Measurements from ENCODE around the gene ADAM15.

ADAM15 gene

DNA sequence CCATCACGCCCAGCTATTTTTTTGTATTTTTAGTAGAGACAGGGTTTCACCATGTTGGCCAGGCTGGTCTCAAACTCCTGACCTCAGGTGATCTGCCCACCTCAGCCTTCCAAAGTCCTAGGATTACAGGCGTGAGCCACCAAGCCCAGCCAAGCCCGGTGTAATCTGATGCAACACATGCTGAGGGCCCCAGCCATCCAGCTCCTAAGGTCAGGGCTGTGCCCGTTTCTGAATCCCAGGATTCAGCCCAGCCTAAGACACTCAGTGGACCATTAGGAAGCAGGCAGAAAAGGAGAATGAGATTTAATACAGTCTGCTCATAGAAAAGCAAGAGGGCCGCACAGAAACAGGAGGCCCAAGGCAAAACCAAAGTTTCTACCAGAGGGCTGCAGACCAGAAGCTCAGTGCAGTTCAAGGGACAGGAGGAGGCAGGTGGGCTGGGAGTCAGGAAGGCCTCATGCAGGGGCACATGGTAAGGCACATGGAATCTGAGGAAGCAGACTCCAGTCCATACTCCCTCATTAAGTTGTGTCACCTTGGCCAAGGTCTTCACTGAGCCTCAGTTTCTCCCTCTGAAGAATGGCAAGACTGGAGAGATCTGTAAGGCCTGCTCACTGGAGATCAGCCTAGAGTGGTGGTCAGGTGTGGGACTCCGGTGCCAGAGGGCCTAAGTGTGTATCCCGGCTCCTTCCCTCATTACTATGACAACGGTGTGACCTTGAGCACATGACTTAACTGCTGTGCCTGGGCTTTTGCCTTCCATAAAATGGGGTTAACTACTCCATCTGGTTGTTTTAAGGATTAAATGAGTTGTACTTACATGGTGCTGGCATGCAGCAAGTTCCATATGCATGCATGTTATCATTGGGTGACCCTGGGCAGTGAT, 2.4 kb upstream of the ADAM15 start:
- TF ChIP-seq, protein P1, sequence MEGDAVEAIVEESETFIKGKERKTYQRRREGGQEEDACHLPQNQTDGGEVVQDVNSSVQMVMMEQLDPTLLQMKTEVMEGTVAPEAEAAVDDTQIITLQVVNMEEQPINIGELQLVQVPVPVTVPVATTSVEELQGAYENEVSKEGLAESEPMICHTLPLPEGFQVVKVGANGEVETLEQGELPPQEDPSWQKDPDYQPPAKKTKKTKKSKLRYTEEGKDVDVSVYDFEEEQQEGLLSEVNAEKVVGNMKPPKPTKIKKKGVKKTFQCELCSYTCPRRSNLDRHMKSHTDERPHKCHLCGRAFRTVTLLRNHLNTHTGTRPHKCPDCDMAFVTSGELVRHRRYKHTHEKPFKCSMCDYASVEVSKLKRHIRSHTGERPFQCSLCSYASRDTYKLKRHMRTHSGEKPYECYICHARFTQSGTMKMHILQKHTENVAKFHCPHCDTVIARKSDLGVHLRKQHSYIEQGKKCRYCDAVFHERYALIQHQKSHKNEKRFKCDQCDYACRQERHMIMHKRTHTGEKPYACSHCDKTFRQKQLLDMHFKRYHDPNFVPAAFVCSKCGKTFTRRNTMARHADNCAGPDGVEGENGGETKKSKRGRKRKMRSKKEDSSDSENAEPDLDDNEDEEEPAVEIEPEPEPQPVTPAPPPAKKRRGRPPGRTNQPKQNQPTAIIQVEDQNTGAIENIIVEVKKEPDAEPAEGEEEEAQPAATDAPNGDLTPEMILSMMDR (IDR thresholded peaks at IDR 0.05): no peak
- Histone ChIP-seq H3K4me3 (ENCODE audit: low read depth, low read length) (no peak overlapping the region), H3K79me2 (no peaks in the 10 kb centered on the region), H3K27ac (no peak overlapping the region), H3K4me2 (ENCODE audit: low read length) (no peak overlapping the region), H3K9ac (no peak overlapping the region), H3K9me3 (ENCODE audit: control insufficient read depth, low read length) (no peaks in the 10 kb centered on the region), H3K36me3 (ENCODE audit: control insufficient read depth, insufficient read depth, low read length) (no peaks in the 10 kb centered on the region), H2AFZ (no peak overlapping the region), H3K27me3 (ENCODE audit: control insufficient read depth, insufficient read depth, low read length) (no peaks in the 10 kb centered on the region), H3K4me1 (no peaks in the 10 kb centered on the region)

DNA sequence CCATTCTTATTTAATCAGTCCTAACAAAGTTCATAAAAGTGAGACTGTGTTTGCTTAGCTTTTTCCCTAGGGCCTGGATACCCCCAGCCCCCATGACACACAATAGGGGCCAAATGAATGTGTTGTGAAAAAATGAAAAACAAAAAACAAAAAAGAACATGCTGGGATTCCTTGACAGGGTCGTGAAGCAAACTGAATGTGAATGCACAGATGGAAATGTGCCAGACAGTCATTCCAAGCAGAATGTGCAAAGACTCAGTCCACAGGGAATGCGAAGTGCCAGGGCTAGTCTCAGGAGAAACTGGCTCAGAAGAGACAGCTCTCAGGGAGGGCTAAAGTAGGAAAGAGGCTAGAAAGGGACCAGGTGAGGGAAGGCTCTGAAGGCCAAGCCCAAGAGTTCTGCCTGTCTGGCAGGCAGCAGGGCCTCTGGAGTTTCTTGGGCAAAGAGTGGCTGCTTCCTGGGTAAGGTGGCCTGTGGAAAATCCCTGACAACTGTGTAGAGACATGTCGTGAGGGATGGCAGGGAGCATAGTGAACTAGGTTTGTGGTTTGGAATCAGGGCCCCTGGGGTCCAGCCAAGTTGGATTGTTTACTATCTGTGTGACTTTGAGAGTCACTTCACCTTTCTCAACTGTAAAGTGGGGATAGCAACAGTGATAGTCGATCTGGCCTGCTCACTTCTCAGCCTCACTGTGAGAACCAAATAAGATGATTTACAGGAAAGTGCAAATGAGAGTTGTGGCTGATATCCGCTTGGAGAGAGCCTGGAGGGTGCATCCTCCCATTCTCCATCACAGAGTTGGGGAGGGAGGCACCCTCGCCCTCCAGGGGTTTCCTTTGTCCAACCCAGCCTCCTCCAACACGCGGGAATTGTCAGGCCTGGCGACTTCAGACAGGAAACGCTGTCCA, 1.2 kb upstream of the ADAM15 start:
- H3K9ac ChIP-seq: no peak overlapping the region
- H3K27me3 ChIP-seq (ENCODE audit: control insufficient read depth, insufficient read depth, low read length): no peaks in the 10 kb centered on the region
- no peaks in the 10 kb centered on the region for H3K4me1 ChIP-seq
- peak overlapping the region; percentile 66 for H2AFZ ChIP-seq
- no peaks in the 10 kb centered on the region for H3K9me3 ChIP-seq (ENCODE audit: control insufficient read depth, low read length)
- TF ChIP-seq, protein P1 (IDR thresholded peaks at IDR 0.05): no peak
- H3K4me3 ChIP-seq (ENCODE audit: low read depth, low read length): peak overlapping the region; percentile 68
- peak overlapping the region; percentile 58 for H3K27ac ChIP-seq
- peak overlapping the region; percentile 98 for H3K4me2 ChIP-seq (ENCODE audit: low read length)
- H3K36me3 ChIP-seq (ENCODE audit: control insufficient read depth, insufficient read depth, low read length): no peaks in the 10 kb centered on the region
- no peaks in the 10 kb centered on the region for H3K79me2 ChIP-seq

DNA sequence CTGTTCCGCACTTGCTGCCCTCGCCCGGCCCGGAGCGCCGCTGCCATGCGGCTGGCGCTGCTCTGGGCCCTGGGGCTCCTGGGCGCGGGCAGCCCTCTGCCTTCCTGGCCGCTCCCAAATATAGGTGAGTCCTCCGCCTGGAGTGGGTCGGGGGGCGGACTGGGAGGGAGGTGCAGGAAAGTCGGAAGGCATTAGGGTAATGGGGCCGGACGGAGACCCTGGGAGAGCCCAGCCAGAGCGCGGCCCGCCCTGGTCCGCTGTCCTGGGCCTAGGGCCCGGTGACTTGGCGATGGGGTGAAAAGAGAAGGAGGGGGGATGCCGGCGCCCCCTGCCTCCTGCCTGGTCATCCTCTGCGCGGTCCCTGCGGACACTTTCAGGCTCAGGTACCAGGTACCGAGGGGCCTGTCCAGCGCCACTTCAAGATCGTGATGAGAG, 243 bp downstream of the ADAM15 start:
- Histone ChIP-seq H2AFZ (peak overlapping the region; percentile 68), H3K4me2 (ENCODE audit: low read length) (peak overlapping the region; percentile 97), H3K9ac (peak overlapping the region; percentile 21), H3K36me3 (ENCODE audit: control insufficient read depth, insufficient read depth, low read length) (no peaks in the 10 kb centered on the region), H3K27me3 (ENCODE audit: control insufficient read depth, insufficient read depth, low read length) (no peaks in the 10 kb centered on the region), H3K4me1 (no peaks in the 10 kb centered on the region), H3K4me3 (ENCODE audit: low read depth, low read length) (peak overlapping the region; percentile 82), H3K27ac (peak overlapping the region; percentile 66), H3K9me3 (ENCODE audit: control insufficient read depth, low read length) (no peaks in the 10 kb centered on the region), H3K79me2 (no peaks in the 10 kb centered on the region)
- TF ChIP-seq, protein P1 (IDR thresholded peaks at IDR 0.05): no peak

DNA sequence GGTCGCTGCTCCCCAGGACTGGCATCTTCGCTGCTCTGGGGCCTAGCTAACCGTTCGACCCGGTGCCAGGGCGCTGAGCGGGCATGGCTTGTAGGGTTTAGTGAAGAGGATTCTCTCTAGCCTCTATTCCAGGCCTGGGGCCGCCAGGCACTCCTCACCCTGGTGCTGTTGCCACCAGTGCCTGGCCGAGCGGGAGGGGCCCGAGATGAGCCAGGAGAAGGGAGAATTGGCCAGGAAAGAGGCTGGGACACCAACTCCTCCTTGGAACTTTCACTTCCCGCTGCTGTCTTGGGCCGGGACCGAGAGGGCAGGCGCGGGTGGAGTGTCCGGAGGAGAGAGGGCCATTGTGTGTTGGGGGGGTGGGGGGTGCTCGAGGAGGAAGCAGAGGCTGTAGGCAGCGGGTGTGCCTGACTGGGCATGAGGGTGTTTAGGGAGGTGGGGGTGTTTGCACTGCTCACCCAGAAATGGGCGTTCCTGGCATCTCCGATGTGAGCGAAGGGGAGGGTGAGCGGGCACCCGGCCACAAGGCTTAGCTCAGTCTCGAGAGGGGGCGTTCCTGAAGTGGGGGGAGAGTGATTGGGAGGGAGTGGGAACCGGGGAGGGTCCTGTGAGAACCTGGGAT, 772 bp downstream of the ADAM15 start:
- Histone ChIP-seq H3K4me2 (ENCODE audit: low read length) (peak overlapping the region; percentile 97), H3K4me3 (ENCODE audit: low read depth, low read length) (peak overlapping the region; percentile 82), H3K79me2 (no peaks in the 10 kb centered on the region), H2AFZ (peak overlapping the region; percentile 68), H3K4me1 (no peaks in the 10 kb centered on the region), H3K27me3 (ENCODE audit: control insufficient read depth, insufficient read depth, low read length) (no peaks in the 10 kb centered on the region), H3K9me3 (ENCODE audit: control insufficient read depth, low read length) (no peaks in the 10 kb centered on the region), H3K27ac (peak overlapping the region; percentile 66), H3K36me3 (ENCODE audit: control insufficient read depth, insufficient read depth, low read length) (no peaks in the 10 kb centered on the region), H3K9ac (peak overlapping the region; percentile 19)
- TF ChIP-seq, protein P1 (IDR thresholded peaks at IDR 0.05): no peak
